A673 (cell line): ENCODE measurements around the gene CHPF2. TPM values are rescaled to one million over a fixed set of nuclear protein-coding genes. Genes with fewer than 3 reads are reported as not detected.

Source experiments
- BruUV-seq: library from RNA; stranded (reverse); fragments of 400-500 nt; replicated peaks from 2 replicates; lab custom pipeline; 2021; lab: Mats Ljungman, UMichigan
- CTCF ChIA-PET: fragments of 300-600 bp; sonication (Branson Sonifier 250); formaldehyde crosslinking; loops from one replicate; lab custom pipeline; 2022; ENCODE audit warnings: antibody characterized with exemption; lab: Charles Lee
- POLR2A ChIA-PET: fragments of 300-600 bp; sonication (Branson Sonifier 250); formaldehyde crosslinking; loops from one replicate; lab custom pipeline; 2022; ENCODE audit warnings: antibody characterized with exemption; ENCODE audit not compliant: low non-redundant PET; lab: Charles Lee
- DNase-seq: peaks from one replicate; pipeline ENCODE4 v3.0.0-alpha.2; 2015; ENCODE audit warnings: low spot score
- H3K27ac ChIP-seq: fragments of 200-600 bp; sonication (generic); 2 replicates; pipeline ENCODE4 v1.5.1; 2016; ENCODE audit warnings: mixed run types, low read depth, mild to moderate bottlenecking, mixed read lengths, antibody characterized with exemption, low read length; ENCODE audit not compliant: poor library complexity, severe bottlenecking
- H3K27me3 ChIP-seq: fragments of 200-600 bp; sonication (generic); replicated peaks from 2 replicates; pipeline ENCODE4 v1.6.1; 2017; ENCODE audit warnings: mixed run types, low read depth, mild to moderate bottlenecking, mixed read lengths, antibody characterized with exemption, low read length; ENCODE audit not compliant: insufficient read depth, poor library complexity
- H3K36me3 ChIP-seq: fragments of 200-600 bp; sonication (generic); 2 replicates; pipeline ENCODE4 v1.6.1; 2016; ENCODE audit warnings: mixed run types, mild to moderate bottlenecking, mixed read lengths, antibody characterized with exemption, low read length; ENCODE audit not compliant: insufficient read depth, poor library complexity, severe bottlenecking
- H3K4me1 ChIP-seq: fragments of 200-600 bp; sonication (generic); 2 replicates; pipeline ENCODE4 v1.6.1; 2017; ENCODE audit warnings: mixed run types, mild to moderate bottlenecking, mixed read lengths, antibody characterized with exemption, low read length; ENCODE audit not compliant: insufficient read depth, poor library complexity, severe bottlenecking
- H3K4me3 ChIP-seq: fragments of 200-600 bp; sonication (generic); 2 replicates; pipeline ENCODE4 v1.5.1; 2016; ENCODE audit warnings: low read depth, mixed run types, mild to moderate bottlenecking, mixed read lengths, low read length; ENCODE audit not compliant: poor library complexity, severe bottlenecking
- H3K9me3 ChIP-seq: fragments of 200-600 bp; sonication (generic); 2 replicates; pipeline ENCODE4 v1.6.1; 2016; ENCODE audit warnings: mixed run types, low read depth, mild to moderate bottlenecking, mixed read lengths, antibody characterized with exemption, low read length; ENCODE audit not compliant: poor library complexity, severe bottlenecking
- CTCF ChIP-seq: fragments of 300-800, 200-600 bp; sonication (generic); conservative IDR thresholded peaks from 2 replicates; pipeline ENCODE4 v1.5.1; 2017; ENCODE audit warnings: low read depth, mild to moderate bottlenecking, antibody characterized with exemption, low read length, moderate library complexity, mixed read lengths
- EZH2 ChIP-seq: fragments of 200-600 bp; sonication (generic); IDR thresholded peaks from 2 replicates; pipeline ENCODE4 v1.6.1; 2017; ENCODE audit warnings: borderline replicate concordance, low read depth, mild to moderate bottlenecking, mixed read lengths, antibody characterized with exemption, low read length; ENCODE audit not compliant: poor library complexity, severe bottlenecking
- intact Hi-C: fragments of 100-400 bp; cut with micrococcal nuclease; formaldehyde crosslinking; loops from one replicate; pipeline ENCODE4 v1.10.0; 2022; ENCODE audit not compliant: unreplicated experiment
- total RNA-seq: library from RNA; stranded (reverse); gene quantifications from 2 replicates; pipeline ENCODE4 v1.2.3, GENCODE V29; 2021

CHPF2 gene
- total RNA-seq, 1 experiment from 2014 or later = 27.1 TPM

GRCh38 chr7:151254851-151255250, 22.6 kb downstream of the CHPF2 start:
- H3K9me3 ChIP-seq = no peaks in the 10 kb centered on the region
- H3K4me3 ChIP-seq = no peak overlapping the region
- intact Hi-C loops = no loop called here
- no peak for DNase-seq
- TF ChIP-seq EZH2 = no peak
- no peak for TF ChIP-seq CTCF
- H3K27me3 ChIP-seq = no peaks in the 10 kb centered on the region
- no peaks in the 10 kb centered on the region for H3K36me3 ChIP-seq
- no TSS peak for BruUV-seq
- ChIA-PET CTCF (interaction anchor here (0.7 kb wide), 1 partner anchor 28 kb away, joined by 6 read pairs; the partner anchor contains the start of gene ABCF2), POLR2A (no interaction called here)
- H3K27ac ChIP-seq = no peak overlapping the region
- peaks cover 23% of the 10 kb centered on the region for H3K4me1 ChIP-seq

GRCh38 chr7:151255390-151255789, 23.1 kb downstream of the CHPF2 start:
- intact Hi-C loops = no loop called here
- ChIA-PET POLR2A (no interaction called here), CTCF (interaction anchor here (0.6 to 0.7 kb wide), 3 partner anchors 9 to 28 kb away, joined by 4 to 6 read pairs (median 4); partner anchors contain the start of gene ABCF2)
- TF ChIP-seq EZH2 (no peak), CTCF (no peak)
- Histone ChIP-seq H3K36me3 (no peaks in the 10 kb centered on the region), H3K27ac (no peak overlapping the region), H3K4me3 (no peak overlapping the region), H3K4me1 (peaks cover 18% of the 10 kb centered on the region), H3K9me3 (no peaks in the 10 kb centered on the region), H3K27me3 (no peaks in the 10 kb centered on the region)
- no peak for DNase-seq
- no TSS peak for BruUV-seq

GRCh38 chr7:151256410-151257045, 24.2 kb downstream of the CHPF2 start:
- no peak overlapping the region for H3K27ac ChIP-seq
- H3K4me3 ChIP-seq = no peak overlapping the region
- POLR2A ChIA-PET = no interaction called here
- no peaks in the 10 kb centered on the region for H3K36me3 ChIP-seq
- no peak for TF ChIP-seq CTCF
- no TSS peak for BruUV-seq
- no peaks in the 10 kb centered on the region for H3K27me3 ChIP-seq
- no peaks in the 10 kb centered on the region for H3K9me3 ChIP-seq
- no peak for DNase-seq
- intact Hi-C loops = no loop called here
- CTCF ChIA-PET = interaction anchor here (0.7 kb wide), 1 partner anchor 12 kb away, joined by 3 read pairs; no protein-coding TSS in a partner anchor
- peaks cover 7% of the 10 kb centered on the region for H3K4me1 ChIP-seq
